Fibroblast of the aortic adventitia (primary cell): Measurements from ENCODE around the gene NPAS1. TPM values are rescaled to one million over a fixed set of nuclear protein-coding genes. Genes with fewer than 3 reads are reported as not detected.

Experiments used
- DNase-seq: peaks from one replicate; pipeline ENCODE4 v3.0.0-alpha.2; 2010; ENCODE audit warnings: low read depth
- H3K4me3 ChIP-seq: 2 replicates; pipeline ENCODE4 v1.5.1; 2011; ENCODE audit warnings: low read depth, mild to moderate bottlenecking, control low read depth, low read length, moderate library complexity
- total RNA-seq: library from RNA; depleted of rRNA; stranded (reverse); fragments of >200 nt; gene quantifications from 2 replicates; pipeline ENCODE4 v1.2.3, GENCODE V29; 2012; ENCODE audit warnings: low replicate concordance
- TF ChIP-seq, protein P1 (sequence below): IDR thresholded peaks from 2 replicates; pipeline ENCODE4 v1.5.1; 2011; ENCODE audit warnings: mild to moderate bottlenecking, low read length, control low read depth, inconsistent platforms; ENCODE audit not compliant: insufficient read depth

Gene NPAS1
- total RNA-seq, 1 donor = 2.1 TPM

DNA sequence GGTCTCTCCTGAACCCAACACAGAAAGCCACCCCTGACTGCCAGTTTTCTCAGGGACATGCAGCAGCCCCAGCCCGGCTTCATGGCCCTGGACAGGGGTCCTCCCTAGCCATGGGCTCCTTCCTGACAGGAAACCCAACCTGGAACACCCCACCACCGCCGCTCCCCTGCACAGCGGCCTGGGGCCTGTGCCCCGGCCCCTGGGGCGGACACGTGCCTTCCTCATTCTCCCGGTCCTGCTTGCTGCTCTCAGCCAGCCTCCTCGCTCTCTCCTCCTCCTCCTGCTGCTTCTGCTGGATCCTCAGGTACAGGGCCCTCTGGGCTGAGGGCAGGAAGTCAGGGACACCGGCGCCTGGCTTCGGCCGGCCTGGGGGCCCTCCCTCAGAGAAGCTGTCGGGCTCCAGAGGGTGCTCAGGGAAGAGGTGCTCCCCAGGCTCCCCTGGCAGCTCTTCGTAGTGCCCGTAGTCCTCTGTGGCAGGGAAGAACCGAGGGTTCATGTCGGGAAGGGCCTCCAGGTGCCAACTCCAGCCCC lies 49.3 kb downstream of the NPAS1 start:
- TF ChIP-seq, protein P1, sequence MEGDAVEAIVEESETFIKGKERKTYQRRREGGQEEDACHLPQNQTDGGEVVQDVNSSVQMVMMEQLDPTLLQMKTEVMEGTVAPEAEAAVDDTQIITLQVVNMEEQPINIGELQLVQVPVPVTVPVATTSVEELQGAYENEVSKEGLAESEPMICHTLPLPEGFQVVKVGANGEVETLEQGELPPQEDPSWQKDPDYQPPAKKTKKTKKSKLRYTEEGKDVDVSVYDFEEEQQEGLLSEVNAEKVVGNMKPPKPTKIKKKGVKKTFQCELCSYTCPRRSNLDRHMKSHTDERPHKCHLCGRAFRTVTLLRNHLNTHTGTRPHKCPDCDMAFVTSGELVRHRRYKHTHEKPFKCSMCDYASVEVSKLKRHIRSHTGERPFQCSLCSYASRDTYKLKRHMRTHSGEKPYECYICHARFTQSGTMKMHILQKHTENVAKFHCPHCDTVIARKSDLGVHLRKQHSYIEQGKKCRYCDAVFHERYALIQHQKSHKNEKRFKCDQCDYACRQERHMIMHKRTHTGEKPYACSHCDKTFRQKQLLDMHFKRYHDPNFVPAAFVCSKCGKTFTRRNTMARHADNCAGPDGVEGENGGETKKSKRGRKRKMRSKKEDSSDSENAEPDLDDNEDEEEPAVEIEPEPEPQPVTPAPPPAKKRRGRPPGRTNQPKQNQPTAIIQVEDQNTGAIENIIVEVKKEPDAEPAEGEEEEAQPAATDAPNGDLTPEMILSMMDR = no peak
- no peak overlapping the region for H3K4me3 ChIP-seq
- DNase-seq = no peak

DNA sequence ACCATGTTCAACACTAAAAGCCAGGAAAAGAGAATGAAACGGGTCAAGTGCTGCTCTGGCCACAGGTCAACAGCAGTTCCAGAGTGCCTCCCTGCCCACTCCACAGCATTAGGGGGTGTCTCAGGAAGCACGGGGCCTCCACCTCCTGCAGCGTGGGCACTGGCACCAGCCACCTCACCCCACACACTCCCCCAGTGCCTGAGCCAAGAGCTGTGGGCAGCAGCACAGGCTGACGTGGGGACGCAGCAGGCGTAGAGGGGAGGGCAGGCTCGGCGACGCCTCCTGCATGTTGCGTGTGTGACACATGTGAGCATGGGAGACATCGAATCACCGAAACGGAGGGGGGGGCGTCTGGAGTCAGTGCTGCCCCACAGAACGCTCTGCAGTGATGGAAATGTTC lies 50.2 kb downstream of the NPAS1 start:
- no peak overlapping the region for H3K4me3 ChIP-seq
- DNase-seq = no peak
- TF ChIP-seq, protein P1 = no peak

GRCh38 chr19:47070756-47071155 lies 51.1 kb downstream of the NPAS1 start:
- H3K4me3 ChIP-seq = no peak overlapping the region
- TF ChIP-seq, protein P1 = no peak
- no peak for DNase-seq

GRCh38 chr19:47071731-47072130 lies 52.1 kb downstream of the NPAS1 start:
- TF ChIP-seq, protein P1 = no peak
- DNase-seq = no peak
- H3K4me3 ChIP-seq = no peak overlapping the region

- H3K4me3 ChIP-seq = no peak overlapping the region
- DNase-seq = no peak
- TF ChIP-seq, protein P1 = no peak
These were observed 52.7 kb downstream of the NPAS1 start for GRCh38 chr19:47072323-47072722.

GRCh38 chr19:47073574-47073973 lies 53.9 kb downstream of the NPAS1 start:
- TF ChIP-seq, protein P1 = no peak
- H3K4me3 ChIP-seq = no peak overlapping the region
- no peak for DNase-seq

GRCh38 chr19:47074621-47075020 lies 55.0 kb downstream of the NPAS1 start:
- TF ChIP-seq, protein P1 = no peak
- no peak for DNase-seq
- H3K4me3 ChIP-seq = no peak overlapping the region
